Amygdala (tissue), 56 donors: Measurements from ENCODE around the gene GRM5.
A peak's percentile ranks its signal among the peaks of the same experiment; 100 is the strongest.
"Not testable (repeated sequence)": the region's sequence is repeated elsewhere in the genome, so short reads cannot be mapped to it uniquely, and the experiment has no call there.

Source experiments
- DNase-seq, 56 donors: peaks; one replicate each; lab custom pipeline; 2025; lab: John Stamatoyannopoulos, UW

The GRM5 gene

DNA sequence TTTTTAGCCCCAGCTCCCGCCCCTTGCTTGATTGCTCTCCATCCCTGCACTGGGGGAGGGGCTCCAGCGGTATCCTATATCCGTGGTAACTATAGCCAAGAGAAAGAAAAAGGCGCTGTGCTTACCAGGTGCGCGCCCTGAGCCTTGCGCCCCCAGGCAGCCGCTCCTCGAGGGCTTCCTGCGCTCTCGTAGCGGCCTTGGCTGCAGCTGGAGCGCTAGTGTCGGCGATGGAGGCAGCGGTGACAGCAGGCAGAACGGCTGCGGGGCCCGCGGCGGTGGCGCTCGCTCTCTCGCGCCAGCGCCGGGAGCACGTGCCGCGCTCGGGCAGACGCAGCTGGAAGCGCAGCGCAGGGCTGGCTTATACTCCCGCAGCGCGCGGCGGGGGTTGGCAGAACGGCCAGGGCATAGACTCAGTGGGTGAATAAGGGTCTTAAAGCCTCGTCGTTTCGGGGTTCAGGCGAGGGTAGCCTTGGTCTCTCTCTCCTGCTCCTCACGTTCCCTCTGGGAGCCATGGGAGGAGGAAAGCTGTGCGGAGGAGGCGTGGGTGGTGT lies at the start of gene GRM5:
GRM5 (minus strand) TSS at position 332 of the 551 bp plus-strand sequence. CDS start 18,110 bp downstream, outside the sequence.
- DNase-seq: peak in 11 of 56 donors; percentile 22 to 69 (median 40)

- peak in 11 of 56 donors; percentile 0 to 45 (median 1) for DNase-seq
These were observed 32.2 kb upstream of the GRM5 start for GRCh38 chr11:89097956-89098355.

GRCh38 chr11:89093806-89094205 lies 28.0 kb upstream of the GRM5 start:
- DNase-seq: not testable (repeated sequence)

GRCh38 chr11:89084951-89085350 lies 19.2 kb upstream of the GRM5 start:
- not testable (repeated sequence) for DNase-seq

GRCh38 chr11:89070911-89071310 lies 5.1 kb upstream of the GRM5 start:
- not testable (repeated sequence) for DNase-seq

DNA sequence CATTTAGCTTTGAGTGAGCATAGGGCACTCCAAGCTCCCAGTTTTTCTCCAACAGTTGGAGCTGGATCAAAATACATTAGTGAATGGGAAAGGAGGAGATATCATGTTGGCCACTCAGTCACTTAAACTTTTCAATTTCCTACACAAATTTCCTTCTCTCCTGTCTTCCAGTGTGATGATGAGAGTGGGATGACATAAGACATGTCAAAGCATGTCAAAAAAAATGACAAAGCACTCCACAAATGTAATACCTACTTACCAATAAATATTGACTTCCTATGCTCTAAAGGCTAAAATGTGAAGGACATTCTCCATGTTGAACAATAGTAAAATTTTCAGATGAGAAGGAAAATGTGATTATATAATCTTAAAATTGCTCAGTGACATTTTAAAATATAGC lies 1.5 kb upstream of the GRM5 start:
- DNase-seq: no peak

- peak in 2 of 56 donors; percentile 1 to 6 for DNase-seq
These were observed 716 bp downstream of the GRM5 start for GRCh38 chr11:89065066-89065465.

- DNase-seq: peak in 21 of 56 donors; percentile 3 to 53 (median 22)
These were observed 2.3 kb downstream of the GRM5 start for GRCh38 chr11:89063481-89063951.

GRCh38 chr11:89062771-89063298 lies 2.9 kb downstream of the GRM5 start:
- peak in 11 of 56 donors; percentile 2 to 56 (median 29) for DNase-seq

GRCh38 chr11:89061839-89062238 lies 3.9 kb downstream of the GRM5 start:
- DNase-seq: not testable (repeated sequence)

GRCh38 chr11:89057406-89057805 lies 8.4 kb downstream of the GRM5 start:
- DNase-seq: not testable (repeated sequence)

DNA sequence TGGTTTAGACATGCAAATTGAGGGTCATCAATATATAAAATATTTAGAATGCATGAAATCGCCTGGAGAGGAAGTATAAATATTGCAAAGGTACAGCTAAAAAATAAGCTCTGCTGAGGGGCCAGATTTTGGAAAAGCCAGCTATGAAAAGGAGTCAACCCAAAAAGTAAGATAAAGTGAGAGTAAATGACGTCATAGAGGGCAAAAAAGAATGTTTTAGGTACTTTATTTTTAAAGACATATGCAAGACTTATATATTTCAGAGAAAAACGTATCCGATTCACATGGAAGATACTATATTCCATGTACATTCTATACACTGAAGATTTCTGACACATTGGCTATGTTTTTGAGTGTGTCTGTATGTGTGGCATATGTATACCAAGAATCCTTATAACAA lies 13.6 kb downstream of the GRM5 start:
- DNase-seq: no peak

GRCh38 chr11:89047159-89047558 lies 18.6 kb downstream of the GRM5 start:
- not testable (repeated sequence) for DNase-seq

GRCh38 chr11:89043861-89044588 lies 21.8 kb downstream of the GRM5 start:
- not testable (repeated sequence) for DNase-seq

DNA sequence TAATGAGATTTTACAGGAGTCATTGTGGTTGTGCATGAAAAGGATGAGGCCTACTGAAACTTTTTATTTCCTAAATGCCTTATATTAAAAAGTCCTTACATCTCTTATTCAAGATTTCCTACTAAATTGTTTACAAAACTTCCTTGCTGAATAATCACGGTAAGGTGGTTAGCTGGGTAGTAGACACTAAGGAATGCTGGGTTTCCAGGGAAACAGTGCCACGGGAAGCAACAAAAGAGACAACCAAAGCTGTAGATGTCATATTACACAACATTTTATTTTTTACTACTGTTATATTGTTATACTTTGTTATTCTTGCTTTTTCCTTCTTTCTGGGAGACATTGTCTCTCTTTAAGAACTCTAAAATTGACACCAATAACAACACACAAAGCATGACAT lies 36.1 kb downstream of the GRM5 start:
- DNase-seq: not testable (repeated sequence)

DNA sequence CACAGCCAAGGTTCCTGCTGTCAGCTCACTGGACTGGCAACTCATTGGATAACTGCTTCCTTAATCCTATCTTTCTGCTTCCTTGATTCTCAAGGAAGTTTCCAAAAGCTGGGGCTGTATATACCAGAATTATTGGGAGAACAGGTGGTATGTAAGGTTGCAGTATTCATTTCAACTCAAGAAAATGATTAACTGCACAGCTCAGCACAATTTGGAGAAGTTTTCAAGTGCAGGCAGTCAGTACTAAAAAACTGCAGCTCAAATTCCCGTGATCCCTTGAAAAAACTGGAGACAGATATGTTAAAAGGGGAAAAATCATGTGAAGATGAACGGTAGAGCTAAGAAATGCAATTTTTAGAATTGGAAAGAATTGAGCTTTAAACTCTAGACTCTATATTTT lies 44.4 kb downstream of the GRM5 start:
- DNase-seq: no peak

DNA sequence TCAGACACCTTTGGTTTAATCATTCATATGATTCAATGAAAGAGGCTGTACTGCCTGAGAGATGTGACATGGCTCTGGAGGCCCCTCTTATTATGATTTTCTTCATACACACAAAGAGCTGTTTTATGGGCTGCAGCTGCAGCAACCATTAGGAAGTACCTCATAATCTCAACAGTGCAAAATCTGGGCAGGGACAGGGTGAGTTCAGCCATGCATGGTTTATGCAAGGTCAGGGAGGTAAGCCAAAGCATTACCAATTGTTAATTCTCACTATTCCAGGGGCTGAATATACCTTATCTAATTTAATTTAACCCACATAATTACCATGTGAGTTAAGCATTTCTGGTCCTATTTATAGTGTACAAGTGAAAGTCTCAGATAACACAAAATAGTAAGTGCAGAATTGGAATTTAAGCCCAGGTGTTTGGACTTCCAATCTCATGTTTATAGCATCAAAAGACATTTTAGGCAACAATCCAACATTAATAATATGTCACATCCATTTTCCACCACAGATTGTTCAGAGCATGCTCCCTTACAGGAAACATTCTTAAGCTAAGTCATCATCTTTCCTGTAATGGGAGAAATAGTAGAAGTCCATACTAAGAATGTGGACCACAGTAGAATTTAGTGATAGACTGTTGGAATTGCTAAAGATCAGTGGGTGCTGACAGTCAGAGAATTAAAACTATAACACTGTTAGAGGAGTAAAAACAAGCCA lies 45.8 kb downstream of the GRM5 start:
- DNase-seq: not testable (repeated sequence)

GRCh38 chr11:89016214-89016613 lies 49.6 kb downstream of the GRM5 start:
- DNase-seq: no peak

DNA sequence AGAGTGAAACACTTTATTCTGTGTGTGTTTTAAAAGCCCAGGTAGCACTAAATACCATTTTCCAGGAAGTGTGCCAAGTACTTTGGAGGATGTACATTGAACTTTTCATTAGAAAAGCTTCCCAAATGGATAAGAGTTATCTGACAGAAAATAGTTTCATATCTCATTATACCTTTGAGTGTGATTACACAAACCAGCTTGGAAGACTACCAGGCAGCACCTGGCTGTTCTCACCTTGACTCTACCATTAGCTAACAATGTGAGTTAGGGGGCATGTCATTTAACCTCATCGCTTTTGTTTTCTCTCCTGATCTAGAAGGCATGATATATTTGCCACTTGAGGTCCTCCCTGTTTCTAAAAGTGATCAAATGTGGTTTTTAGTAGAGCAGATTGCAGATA lies 50.2 kb downstream of the GRM5 start:
- DNase-seq: no peak

DNA sequence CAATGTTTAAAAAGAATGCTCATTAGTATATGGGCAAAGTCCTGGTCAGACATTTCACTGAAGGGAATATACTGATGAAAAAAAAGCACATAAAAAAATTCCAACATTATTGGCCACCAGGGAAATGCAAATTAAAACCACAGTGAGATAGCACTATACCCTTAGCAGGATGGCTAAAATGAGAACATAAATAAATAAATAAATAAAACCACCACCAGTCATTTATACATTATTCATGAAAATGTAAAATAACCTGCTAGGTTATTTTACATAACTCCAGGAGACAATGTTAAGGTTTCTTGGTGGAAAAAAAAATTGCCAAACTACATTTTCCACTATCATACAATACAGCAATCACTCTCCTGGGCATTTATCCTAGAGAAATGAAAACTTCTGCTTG lies 64.9 kb downstream of the GRM5 start:
- not testable (repeated sequence) for DNase-seq

- no peak for DNase-seq
These were observed 86.1 kb downstream of the GRM5 start for GRCh38 chr11:88979641-88980040.
